Dermis microvascular lymphatic vessel endothelial cell (primary cell): Measurements from ENCODE around the gene EIF4A3. TPM values are rescaled to one million over a fixed set of nuclear protein-coding genes. Genes with fewer than 3 reads are reported as not detected.

ENCODE experiments used
- total RNA-seq: library from RNA; depleted of rRNA; stranded (reverse); fragments of >200 nt; gene quantifications from 2 replicates; pipeline ENCODE4 v1.2.1, GENCODE V29; 2014

EIF4A3 gene
- total RNA-seq, 1 donor from 2014 or later = 88.3 TPM

Other genes with a start within 250 kb of the EIF4A3 start
- 29.1 and 64.5 TPM in 2 replicates for gene TBC1D16, start 111.3 kb downstream of the EIF4A3 start, total RNA-seq
- gene CCDC40, start 110.5 kb downstream of the EIF4A3 start, total RNA-seq = 0.90 and 2.1 TPM in 2 replicates
- 5.9 and 30.7 TPM in 2 replicates for gene GAA, start 45.5 kb downstream of the EIF4A3 start, total RNA-seq
- 0.39 and 0.63 TPM in 2 replicates for gene CARD14, start 22.9 kb upstream of the EIF4A3 start, total RNA-seq
- 7.7 and 16.8 TPM in 2 replicates for gene SGSH, start 73.2 kb upstream of the EIF4A3 start, total RNA-seq
- 5.5 and 9.5 TPM in 2 replicates for gene SLC26A11, start 73.3 kb upstream of the EIF4A3 start, total RNA-seq
- 63.0 and 81.2 TPM in 2 replicates for gene RNF213, start 113.7 kb upstream of the EIF4A3 start, total RNA-seq